ENCODE results near the gene KCNK13.
"Not testable (repeated sequence)": the region's sequence is repeated elsewhere in the genome, so short reads cannot be mapped to it uniquely, and the experiment has no call there.

KCNK13 gene

GRCh38 chr14:90087433-90087832 is 25.6 kb downstream of the KCNK13 start:
- CTCF ChIA-PET, result interaction anchor here (0.6 kb wide), 1 partner anchor 883 kb away, joined by 3 read pairs; no protein-coding TSS in a partner anchor
- no peak for TF ChIP-seq ZNF384 (IDR thresholded peaks at IDR 0.05)
- TF ChIP-seq BHLHE40 (IDR thresholded peaks at IDR 0.05; ENCODE audit: borderline replicate concordance), result no peak
- no peak for TF ChIP-seq FOXA1 (IDR thresholded peaks at IDR 0.05)
- no peak for TF ChIP-seq PKNOX1 (IDR thresholded peaks at IDR 0.05)
- no peak for TF ChIP-seq FOXK2 (IDR thresholded peaks at IDR 0.05)
- no peak for TF ChIP-seq TARDBP (IDR thresholded peaks at IDR 0.05)
- no peak for TF ChIP-seq L3MBTL2 (conservative IDR thresholded peaks at IDR 0.05)
- no peak for TF ChIP-seq HDGF (IDR thresholded peaks at IDR 0.05; ENCODE audit: borderline replicate concordance)
- no peak for TF ChIP-seq SUZ12 (IDR thresholded peaks at IDR 0.05)
- no peak for TF ChIP-seq LEF1 (IDR thresholded peaks at IDR 0.05; ENCODE audit: borderline replicate concordance)
- TF ChIP-seq NFRKB (IDR thresholded peaks at IDR 0.05), result no peak
- no peak for TF ChIP-seq FOXM1 (IDR thresholded peaks at IDR 0.05; ENCODE audit: borderline replicate concordance)
- TF ChIP-seq CTBP1 (IDR thresholded peaks at IDR 0.05; ENCODE audit: borderline replicate concordance), result no peak
- POLR2A ChIA-PET, result no interaction called here
- no peak for DNase-seq (ENCODE audit: extremely low spot score)

GRCh38 chr14:90088176-90088575 is 26.4 kb downstream of the KCNK13 start:
- DNase-seq (ENCODE audit: extremely low spot score), result no peak
- no peak for TF ChIP-seq SP1 (IDR thresholded peaks at IDR 0.05)
- TF ChIP-seq CTBP1 (IDR thresholded peaks at IDR 0.05; ENCODE audit: borderline replicate concordance), result no peak
- no peak for TF ChIP-seq HDGF (IDR thresholded peaks at IDR 0.05; ENCODE audit: borderline replicate concordance)
- no peak for TF ChIP-seq FOXK2 (IDR thresholded peaks at IDR 0.05)
- no peak for TF ChIP-seq BHLHE40 (IDR thresholded peaks at IDR 0.05; ENCODE audit: borderline replicate concordance)
- TF ChIP-seq ZNF384 (IDR thresholded peaks at IDR 0.05), result no peak
- no peak for TF ChIP-seq FOXM1 (IDR thresholded peaks at IDR 0.05; ENCODE audit: borderline replicate concordance)
- TF ChIP-seq SUZ12 (IDR thresholded peaks at IDR 0.05), result no peak
- no peak for TF ChIP-seq FOXA1 (IDR thresholded peaks at IDR 0.05)
- no peak for TF ChIP-seq TARDBP (IDR thresholded peaks at IDR 0.05)
- no peak for TF ChIP-seq PKNOX1 (IDR thresholded peaks at IDR 0.05)
- CTCF ChIA-PET, result no interaction called here
- POLR2A ChIA-PET, result no interaction called here

- POLR2A ChIA-PET; CTCF ChIA-PET; DNase-seq (ENCODE audit: extremely low spot score): not testable (repeated sequence)
Measured at GRCh38 chr14:90089486-90089885, 27.7 kb downstream of the KCNK13 start.

- ChIA-PET POLR2A (no interaction called here), CTCF (no interaction called here)
- DNase-seq (ENCODE audit: extremely low spot score), result no peak
- no peak for TF ChIP-seq CTBP1 (IDR thresholded peaks at IDR 0.05; ENCODE audit: borderline replicate concordance)
- no peak for TF ChIP-seq ELF4 (IDR thresholded peaks at IDR 0.05)
- TF ChIP-seq NFRKB (IDR thresholded peaks at IDR 0.05), result no peak
- TF ChIP-seq FOXA1 (IDR thresholded peaks at IDR 0.05), result no peak
- TF ChIP-seq TARDBP (IDR thresholded peaks at IDR 0.05), result no peak
- TF ChIP-seq PKNOX1 (IDR thresholded peaks at IDR 0.05), result no peak
- no peak for TF ChIP-seq FOXK2 (IDR thresholded peaks at IDR 0.05)
- TF ChIP-seq BHLHE40 (IDR thresholded peaks at IDR 0.05; ENCODE audit: borderline replicate concordance), result no peak
- TF ChIP-seq SP1 (IDR thresholded peaks at IDR 0.05), result no peak
- no peak for TF ChIP-seq ARNT (IDR thresholded peaks at IDR 0.05)
- TF ChIP-seq FOXM1 (IDR thresholded peaks at IDR 0.05; ENCODE audit: borderline replicate concordance), result no peak
- no peak for TF ChIP-seq ZNF384 (IDR thresholded peaks at IDR 0.05)
- no peak for TF ChIP-seq LEF1 (IDR thresholded peaks at IDR 0.05; ENCODE audit: borderline replicate concordance)
Measured at GRCh38 chr14:90091393-90091792, 29.6 kb downstream of the KCNK13 start.

GRCh38 chr14:90093942-90094595 is 32.3 kb downstream of the KCNK13 start:
- TF ChIP-seq FOXA1 (IDR thresholded peaks at IDR 0.05) (no peak), FOXK2 (IDR thresholded peaks at IDR 0.05) (no peak), HDGF (IDR thresholded peaks at IDR 0.05; ENCODE audit: borderline replicate concordance) (no peak), FOXM1 (IDR thresholded peaks at IDR 0.05; ENCODE audit: borderline replicate concordance) (no peak)
- CTCF ChIA-PET, result no interaction called here
- POLR2A ChIA-PET, result no interaction called here
- no peak for DNase-seq (ENCODE audit: extremely low spot score)

- no peak for TF ChIP-seq TARDBP (IDR thresholded peaks at IDR 0.05)
- no peak for TF ChIP-seq L3MBTL2 (conservative IDR thresholded peaks at IDR 0.05)
- TF ChIP-seq SP1 (IDR thresholded peaks at IDR 0.05), result no peak
- TF ChIP-seq FOXA1 (IDR thresholded peaks at IDR 0.05), result no peak
- no peak for TF ChIP-seq ZNF384 (IDR thresholded peaks at IDR 0.05)
- TF ChIP-seq SUZ12 (IDR thresholded peaks at IDR 0.05), result no peak
- TF ChIP-seq NFRKB (IDR thresholded peaks at IDR 0.05), result no peak
- TF ChIP-seq CTBP1 (IDR thresholded peaks at IDR 0.05; ENCODE audit: borderline replicate concordance), result no peak
- TF ChIP-seq ELF4 (IDR thresholded peaks at IDR 0.05), result no peak
- TF ChIP-seq ARNT (IDR thresholded peaks at IDR 0.05), result no peak
- TF ChIP-seq FOXM1 (IDR thresholded peaks at IDR 0.05; ENCODE audit: borderline replicate concordance), result no peak
- no peak for TF ChIP-seq PKNOX1 (IDR thresholded peaks at IDR 0.05)
- no peak for TF ChIP-seq LEF1 (IDR thresholded peaks at IDR 0.05; ENCODE audit: borderline replicate concordance)
- no peak for DNase-seq (ENCODE audit: extremely low spot score)
- ChIA-PET POLR2A (no interaction called here), CTCF (no interaction called here)
Measured at GRCh38 chr14:90095096-90095495, 33.3 kb downstream of the KCNK13 start.

Measured in HEK293T (cell line).